A549 (cell line): ENCODE measurements around the gene LACTBL1. TPM values are rescaled to one million over a fixed set of nuclear protein-coding genes. Genes with fewer than 3 reads are reported as not detected.

Experiments used
- ATOH8 ChIP-seq: fragments of 250-450 bp; sonication (Bioruptor Pico); IDR thresholded peaks from 2 replicates; pipeline ENCODE4 v1.5.0; 2020; ENCODE audit warnings: low read depth, mild to moderate bottlenecking, moderate library complexity
- BCL3 ChIP-seq: fragments of >200 bp; sonication (Bioruptor Twin); formaldehyde crosslinking; IDR thresholded peaks from 3 replicates; pipeline ENCODE4 v1.6.1; 2016
- CBX8 ChIP-seq: fragments of 200-600 bp; sonication (generic); IDR thresholded peaks from 2 replicates; pipeline ENCODE4 v1.6.1; 2016
- CHD2 ChIP-seq: fragments of 150-350 bp; IDR thresholded peaks from 2 replicates; pipeline ENCODE4 v1.6.1; 2014; ENCODE audit warnings: low read length; ENCODE audit not compliant: partially characterized antibody
- CHD4 ChIP-seq: fragments of 200-600 bp; sonication (generic); IDR thresholded peaks from 2 replicates; pipeline ENCODE4 v1.6.1; 2016; ENCODE audit warnings: antibody characterized with exemption, mild to moderate bottlenecking, borderline replicate concordance
- E2F6 ChIP-seq: IDR thresholded peaks from 2 replicates; pipeline ENCODE4 v1.6.1; 2012; ENCODE audit warnings: low read depth, borderline replicate concordance
- ELK1 ChIP-seq: fragments of 150-350 bp; IDR thresholded peaks from 2 replicates; pipeline ENCODE4 v1.6.1; 2014; ENCODE audit warnings: low read depth, mild to moderate bottlenecking, low read length
- ESRRA ChIP-seq: fragments of 150-350 bp; IDR thresholded peaks from 2 replicates; pipeline ENCODE4 v1.6.1; 2014; ENCODE audit warnings: mild to moderate bottlenecking, low read length, borderline replicate concordance
- GATA3 ChIP-seq: IDR thresholded peaks from 2 replicates; pipeline ENCODE4 v1.6.1; 2012; ENCODE audit warnings: borderline replicate concordance
- HDAC2 ChIP-seq: fragments of 200-600 bp; sonication (generic); IDR thresholded peaks from 2 replicates; pipeline ENCODE4 v1.6.1; 2016
- HEYL ChIP-seq: fragments of 250-450 bp; sonication (Bioruptor Pico); IDR thresholded peaks from 2 replicates; pipeline ENCODE4 v1.8.0; 2021; ENCODE audit warnings: mild to moderate bottlenecking, moderate library complexity
- HOXA7 ChIP-seq: fragments of 250-450 bp; sonication (Bioruptor Pico); IDR thresholded peaks from 2 replicates; pipeline ENCODE4 v1.5.0; 2020; ENCODE audit warnings: mild to moderate bottlenecking, moderate library complexity
- HOXB13 ChIP-seq: fragments of 250-450 bp; sonication (Bioruptor Pico); IDR thresholded peaks from 2 replicates; pipeline ENCODE4 v1.5.0; 2020; ENCODE audit warnings: low read depth, mild to moderate bottlenecking, moderate library complexity
- HOXB5 ChIP-seq: fragments of 250-450 bp; sonication (Bioruptor Pico); IDR thresholded peaks from 2 replicates; pipeline ENCODE4 v1.5.0; 2020; ENCODE audit warnings: mild to moderate bottlenecking, moderate library complexity
- JUN ChIP-seq, 2 experiments: fragments of >200 bp; sonication (Bioruptor Twin); formaldehyde crosslinking; IDR thresholded peaks; 2 replicates in 1 of 2; 3 replicates in 1 of 2; pipeline ENCODE4 v1.6.1; 2016 to 2017
- KDM1A ChIP-seq: fragments of 200-600 bp; sonication (generic); IDR thresholded peaks from 2 replicates; pipeline ENCODE4 v1.6.1; 2016; ENCODE audit warnings: low read depth, mild to moderate bottlenecking
- NFE2L2 ChIP-seq: fragments of 150-350 bp; conservative IDR thresholded peaks from 2 replicates; pipeline ENCODE4 v1.6.1; 2014; ENCODE audit warnings: low read length
- PHF8 ChIP-seq: fragments of 200-600 bp; sonication (generic); IDR thresholded peaks from 2 replicates; pipeline ENCODE4 v1.6.1; 2016; ENCODE audit warnings: low read depth, mild to moderate bottlenecking, antibody characterized with exemption, moderate library complexity, borderline replicate concordance
- RAD21 ChIP-seq, 2 experiments: fragments of >200 bp in 1 of 2; sonication (Bioruptor Twin) in 1 of 2; formaldehyde crosslinking in 1 of 2; IDR thresholded peaks in 1 of 2; conservative IDR thresholded peaks in 1 of 2; 2 replicates in 1 of 2; 3 replicates in 1 of 2; pipeline ENCODE4 v1.6.1; 2012 to 2018; ENCODE audit warnings: inconsistent platforms in 1 of 2
- RARB ChIP-seq: fragments of 250-450 bp; sonication (Bioruptor Pico); IDR thresholded peaks from 2 replicates; pipeline ENCODE4 v1.8.0; 2021; ENCODE audit warnings: mild to moderate bottlenecking, moderate library complexity
- RCOR1 ChIP-seq: fragments of 150-350 bp; IDR thresholded peaks from 2 replicates; pipeline ENCODE4 v1.6.1; 2014; ENCODE audit warnings: antibody characterized with exemption, low read length, low read depth
- RFX5 ChIP-seq: fragments of 450-650 bp; IDR thresholded peaks from 2 replicates; pipeline ENCODE4 v1.7.1; 2014; ENCODE audit warnings: antibody characterized with exemption, mild to moderate bottlenecking, moderate library complexity
- TP53 ChIP-seq: fragments of 250-450 bp; sonication (Bioruptor Pico); IDR thresholded peaks from 2 replicates; pipeline ENCODE4 v1.5.0; 2021; ENCODE audit warnings: mild to moderate bottlenecking, moderate library complexity
- USF2 ChIP-seq: fragments of 450-650 bp; IDR thresholded peaks from 2 replicates; pipeline ENCODE4 v1.6.1; 2014; ENCODE audit warnings: antibody characterized with exemption
- ZFP36 ChIP-seq: fragments of 450-650 bp; IDR thresholded peaks from 2 replicates; pipeline ENCODE4 v1.6.1; 2014; ENCODE audit warnings: borderline replicate concordance; ENCODE audit not compliant: partially characterized antibody
- polyA plus RNA-seq, 4 experiments: library from polyadenylated mRNA; depleted of rRNA in 3 of 4; stranded (reverse); fragments of >200 nt; fragmentation: RNase III in 1 of 4; extraction: RNeasy Plus Mini Kit Qiagen cat#74134 plus additional on column Dnase treatment in 1 of 4; gene quantifications; 2 replicates in 3 of 4; 3 replicates in 1 of 4; pipeline ENCODE4 v1.2.3, GENCODE V29; 2011 to 2017

Gene LACTBL1
- polyA plus RNA-seq, 2 of the 4 experiments (the other 2 are of a cell fraction): not detected

- no peak for TF ChIP-seq ATOH8 (CRISPR knock-in tag)
- TF ChIP-seq GATA3: no peak; the same call in 1 of the 2 replicates
- no peak for TF ChIP-seq CBX8
- TF ChIP-seq HOXB13 (CRISPR knock-in tag): no peak
- 0 out of 5 replicates have a peak, but pooled peaks of 1 of the 2 experiments have one; percentile 15 for TF ChIP-seq RAD21 (conservative IDR thresholded peaks at IDR 0.05 in 1 of 2, IDR thresholded peaks at IDR 0.05 in 1 of 2)
- no peak for TF ChIP-seq HEYL (CRISPR knock-in tag)
- peak; percentile 84; the same call in 2 of the 3 replicates for TF ChIP-seq BCL3
- TF ChIP-seq NFE2L2: no peak
- TF ChIP-seq HOXB5 (CRISPR knock-in tag): no peak
- TF ChIP-seq ELK1: no peak
- TF ChIP-seq KDM1A: no peak
- peak; percentile 65 for TF ChIP-seq E2F6
- TF ChIP-seq TP53 (CRISPR knock-in tag): no peak
- no peak for TF ChIP-seq HDAC2
- TF ChIP-seq ESRRA: no peak
- TF ChIP-seq RCOR1: no peak
- no peak for TF ChIP-seq CHD4
- TF ChIP-seq RFX5: no peak
- TF ChIP-seq PHF8: peak; percentile 58
- TF ChIP-seq RARB (CRISPR knock-in tag): no peak
- no peak for TF ChIP-seq USF2
- TF ChIP-seq JUN (IDR thresholded peaks at IDR 0.05): peak; percentile 49 to 94; a peak in 4 of 5 replicates
- no peak for TF ChIP-seq HOXA7 (CRISPR knock-in tag)
- TF ChIP-seq CHD2: no peak
- TF ChIP-seq ZFP36: no peak
These were observed 46.6 kb upstream of the LACTBL1 start, which contains the start of gene KDM1A (continued) for GRCh38 chr1:23019094-23019862.
